GM21390 (cell line): ENCODE data around the gene GARIN3.

Experiments used
- ATAC-seq: cut with Tn5 transposase; IDR thresholded peaks from one replicate; pipeline ENCODE4 v1.9.1; 2021; ENCODE audit not compliant: unreplicated experiment

The GARIN3 gene

DNA sequence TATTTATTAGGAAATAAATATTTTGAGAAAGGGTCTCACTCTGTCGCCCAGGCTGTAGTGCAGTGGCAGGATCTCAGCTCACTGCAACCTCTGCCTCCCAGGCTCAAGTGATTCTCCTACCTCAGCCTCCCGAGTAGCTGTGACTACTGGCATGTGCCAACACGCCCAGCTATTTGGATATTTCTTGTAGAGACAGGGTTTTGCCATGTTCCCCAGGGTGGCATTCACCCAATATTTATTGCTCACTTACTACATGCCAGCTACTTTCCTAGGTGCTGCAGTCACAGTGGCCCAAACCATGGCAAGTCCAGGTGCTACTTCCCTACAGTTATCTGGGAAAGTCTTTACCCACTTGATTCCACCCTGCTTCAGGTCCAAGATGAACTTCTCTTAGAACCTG, 15.1 kb downstream of the GARIN3 start:
- ATAC-seq: no peak

GRCh38 chr5:157148734-157149615, 17.1 kb downstream of the GARIN3 start:
- peak; percentile 76 for ATAC-seq

- ATAC-seq: peak; percentile 39
These were observed 22.7 kb downstream of the GARIN3 start for GRCh38 chr5:157143127-157143971.

DNA sequence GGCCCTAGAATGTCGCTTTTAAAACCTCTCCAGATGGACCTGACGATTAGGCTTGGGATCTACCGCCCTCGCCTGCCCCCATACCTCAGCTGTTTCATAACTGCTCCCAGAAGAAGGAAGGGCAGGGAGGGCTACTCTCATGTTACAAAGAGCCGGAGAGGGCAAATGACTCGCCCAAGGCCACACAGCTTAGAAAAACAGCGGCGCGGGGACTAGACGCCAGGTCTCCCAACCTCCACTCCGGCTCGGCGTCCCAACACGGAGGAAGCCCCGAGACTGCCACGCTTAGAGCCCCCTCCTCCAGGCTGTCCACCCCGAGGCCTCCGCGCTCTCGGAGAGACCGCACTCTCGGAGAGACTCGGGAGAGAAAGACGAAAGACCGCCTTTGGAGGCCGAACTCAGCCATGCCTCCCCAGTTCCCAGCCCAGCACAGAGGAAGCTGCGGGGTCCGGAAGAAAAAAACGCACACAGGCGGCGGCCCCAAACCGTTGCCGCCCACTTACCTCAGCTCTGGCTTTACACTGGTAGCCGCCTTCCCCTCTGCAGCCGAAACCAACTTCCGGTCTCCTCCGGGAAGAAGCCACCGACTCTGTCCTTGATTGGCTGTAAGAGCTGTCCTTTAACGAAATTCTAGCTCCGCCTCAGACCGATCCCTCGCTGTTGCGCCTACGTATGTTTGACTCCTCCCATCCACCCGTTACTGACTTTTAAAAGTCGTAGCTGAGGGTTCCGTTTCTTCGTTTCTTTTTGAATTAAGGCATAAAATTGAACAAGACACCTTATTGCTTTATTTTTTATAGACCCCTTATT, 23.5 kb downstream of the GARIN3 start, which contains the start of gene MED7:
TSS of gene MED7 (minus strand) at position 549 of the 810 bp plus-strand sequence. CDS start 3,434 bp downstream, outside the sequence.
- ATAC-seq: peak; percentile 99

- no peak for ATAC-seq
These were observed 28.4 kb downstream of the GARIN3 start for GRCh38 chr5:157137691-157138090.

- no peak for ATAC-seq
These were observed 33.8 kb downstream of the GARIN3 start for GRCh38 chr5:157132281-157132612.

DNA sequence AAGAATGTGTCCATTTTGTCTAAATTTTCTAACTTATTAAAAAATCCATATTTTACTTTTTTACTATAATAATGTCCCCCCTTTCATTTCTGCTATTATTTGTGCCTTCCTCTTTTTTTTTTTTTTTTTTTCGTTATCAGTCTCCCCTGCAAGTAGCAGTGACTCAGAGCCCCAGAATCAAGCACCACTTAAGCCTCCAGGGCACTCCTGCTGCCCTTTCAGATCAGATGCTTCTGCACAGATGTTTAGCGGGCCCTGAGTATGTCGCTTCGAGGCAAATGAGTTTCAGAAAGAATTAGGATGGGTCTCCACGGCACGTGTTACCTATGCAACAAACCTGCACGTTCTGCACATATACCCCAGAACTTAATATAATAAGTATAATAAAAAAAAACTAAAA, 35.1 kb downstream of the GARIN3 start:
- ATAC-seq: no peak

DNA sequence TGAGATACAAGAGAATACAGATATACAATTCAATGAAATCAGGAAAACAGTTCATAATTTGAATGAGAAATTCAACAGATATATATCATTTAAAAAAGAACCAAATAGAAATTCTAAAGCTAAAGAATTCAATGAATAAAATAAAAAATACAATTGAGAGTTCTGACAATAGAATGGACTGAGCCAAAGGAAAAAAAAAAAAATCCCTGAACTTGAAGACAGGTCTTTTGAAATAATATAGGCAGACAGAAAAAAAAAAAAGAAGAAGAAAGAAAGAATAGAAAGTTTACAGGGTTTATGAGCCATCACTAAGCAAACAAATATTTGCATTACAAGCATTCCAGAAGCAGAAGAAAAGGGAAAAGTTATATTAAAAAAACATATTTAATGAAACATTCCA, 44.4 kb downstream of the GARIN3 start:
- ATAC-seq: no peak

- no peak for ATAC-seq
These were observed 46.0 kb downstream of the GARIN3 start for GRCh38 chr5:157120102-157120501.

DNA sequence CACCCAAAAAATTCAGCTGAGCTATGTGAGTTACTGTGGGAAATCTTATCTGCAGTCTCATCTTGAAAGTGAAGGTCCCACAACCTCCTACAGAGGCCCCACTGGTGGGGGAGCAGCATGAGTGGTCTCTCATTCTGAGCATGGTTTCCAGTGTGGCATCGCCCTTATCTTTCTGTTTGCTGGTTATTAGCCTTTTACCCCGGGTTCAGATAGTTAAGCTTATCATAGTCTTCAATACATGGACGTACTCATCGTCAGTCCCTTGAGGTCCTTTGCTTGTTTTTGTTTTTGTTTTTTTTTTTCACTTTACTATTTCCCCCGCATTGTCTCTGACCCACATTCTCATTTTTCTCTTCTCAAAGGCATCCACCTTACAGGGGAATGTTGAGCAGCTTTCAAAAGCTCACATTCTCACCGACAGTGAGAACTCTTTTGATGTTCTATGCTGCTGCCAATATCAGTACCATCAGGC, 49.5 kb downstream of the GARIN3 start:
- peak; percentile 76 for ATAC-seq

DNA sequence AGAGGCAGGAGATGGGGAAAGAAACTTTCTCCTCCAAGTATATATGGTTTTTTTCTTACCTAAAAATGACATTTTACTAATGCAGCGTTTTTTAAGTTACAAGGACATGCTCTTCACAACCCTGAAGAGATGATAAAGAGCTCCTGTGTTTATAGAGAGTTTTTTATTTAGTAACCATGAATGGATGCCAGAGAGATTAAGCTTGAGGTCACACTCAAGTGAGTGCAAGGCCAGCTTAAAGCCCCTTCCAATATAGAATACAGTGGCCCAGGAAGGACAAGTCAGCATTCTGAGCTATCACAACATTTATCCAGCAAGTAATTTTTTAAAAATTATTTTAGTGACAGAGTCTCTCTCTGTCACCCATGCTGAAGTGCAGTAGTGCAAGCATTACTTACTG, 50.6 kb downstream of the GARIN3 start:
- no peak for ATAC-seq

- no peak for ATAC-seq
These were observed 51.1 kb downstream of the GARIN3 start for GRCh38 chr5:157115012-157115411.

DNA sequence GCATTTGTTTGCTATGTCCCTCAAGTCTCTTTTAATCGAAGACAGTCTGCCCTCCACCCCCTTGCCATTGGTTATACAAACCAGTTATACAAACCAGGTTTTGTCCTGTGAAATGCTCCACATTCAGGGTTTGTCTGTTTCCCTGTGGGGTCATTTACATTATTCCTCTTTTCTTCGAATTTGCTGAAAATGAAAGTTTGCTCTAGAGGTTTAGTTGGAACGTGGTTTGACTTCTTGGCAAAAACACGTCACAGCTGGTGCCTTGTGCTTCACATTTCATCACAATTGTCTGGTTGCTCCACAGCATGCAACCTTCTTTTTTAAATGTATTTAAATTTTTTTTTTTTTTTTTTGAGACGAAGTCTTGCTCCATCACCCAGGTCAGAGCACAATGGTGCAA, 53.1 kb downstream of the GARIN3 start:
- no peak for ATAC-seq
